ENCODE measurements around the gene HIBADH.

Gene HIBADH

GRCh38 chr7:27491534-27491933 is 171.1 kb downstream of the HIBADH start:
- no peak for DNase-seq (ENCODE audit: low read depth)

- no peak for DNase-seq (ENCODE audit: low read depth)
These were observed 175.2 kb downstream of the HIBADH start for GRCh38 chr7:27487509-27487908.

DNA sequence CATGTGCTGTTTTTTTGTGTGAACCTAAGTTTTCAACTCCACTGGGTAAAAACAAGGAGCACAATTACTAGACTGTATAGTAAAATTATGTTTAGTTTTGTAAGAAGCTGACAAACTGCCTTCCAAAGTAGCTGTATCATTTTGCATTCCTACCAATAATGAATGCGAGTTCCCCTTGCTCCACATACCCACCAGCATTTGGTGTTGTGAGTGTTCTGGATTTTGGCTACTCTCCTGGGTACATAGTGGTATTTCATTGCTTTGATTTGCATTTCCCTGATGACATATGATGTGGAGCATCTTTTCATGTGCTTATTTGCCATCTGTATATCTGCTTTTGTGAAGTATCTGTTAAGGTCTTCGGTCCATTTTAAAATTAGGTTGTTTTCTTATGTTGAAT is 178.2 kb downstream of the HIBADH start:
- DNase-seq (ENCODE audit: low read depth), result no peak

DNA sequence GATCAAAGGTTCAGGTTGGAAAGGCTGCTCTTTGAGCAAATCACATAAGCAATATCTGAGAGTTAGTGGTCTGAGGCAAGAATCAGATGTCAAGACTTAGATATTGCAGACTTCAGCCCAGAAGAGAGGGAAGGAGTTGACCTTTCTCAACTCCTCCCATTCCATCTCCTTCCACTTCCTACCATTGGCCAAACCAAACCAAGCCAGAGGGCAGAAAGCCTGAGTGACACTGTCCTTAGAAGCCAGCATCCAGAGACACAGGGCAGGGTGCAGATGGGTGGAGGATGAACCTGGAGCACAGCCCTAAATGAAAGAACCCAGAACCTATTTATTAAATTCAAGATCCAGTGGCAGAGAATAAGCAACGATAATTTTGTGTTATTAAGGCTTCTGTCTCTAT is 180.5 kb downstream of the HIBADH start:
- DNase-seq (ENCODE audit: low read depth), result no peak

DNA sequence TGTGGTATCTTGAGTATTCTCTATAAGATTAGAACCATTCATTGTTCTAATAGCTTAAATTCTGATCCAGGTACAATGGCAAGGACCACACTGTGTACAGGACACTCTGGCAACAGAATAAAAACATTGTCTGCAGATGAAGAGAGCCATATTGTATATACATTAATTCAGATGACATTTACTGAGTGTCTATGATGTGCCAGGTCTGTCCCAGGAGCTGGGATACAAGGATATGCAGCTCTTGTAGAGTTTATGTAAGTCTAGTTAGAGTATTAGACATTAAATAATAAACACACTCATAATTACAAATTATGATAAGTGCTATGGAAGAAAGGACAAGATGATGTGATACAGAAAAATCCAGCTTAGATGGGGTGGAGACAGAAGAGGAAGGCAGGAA is 184.1 kb downstream of the HIBADH start:
- DNase-seq (ENCODE audit: low read depth), result no peak

DNA sequence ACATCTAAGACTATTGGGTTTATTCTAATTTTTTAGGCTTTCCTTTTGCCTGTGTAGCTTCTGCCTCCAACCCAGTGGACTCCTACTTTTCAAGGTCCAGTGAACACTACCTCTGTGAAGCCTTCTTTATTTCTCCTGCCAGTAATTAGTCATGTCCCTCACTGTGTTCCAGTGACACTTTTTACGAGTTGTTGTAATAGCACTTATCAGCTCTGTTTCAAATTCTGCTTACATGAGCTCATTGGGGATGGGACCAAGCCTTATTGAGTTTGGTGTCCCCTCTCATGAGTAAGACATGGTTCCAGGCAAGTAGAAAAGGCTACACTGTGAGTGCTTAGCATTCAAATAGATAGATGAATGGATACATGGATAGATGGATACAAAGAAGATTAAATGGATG is 184.6 kb downstream of the HIBADH start:
- DNase-seq (ENCODE audit: low read depth), result no peak

- no peak for DNase-seq (ENCODE audit: low read depth)
These were observed 186.2 kb downstream of the HIBADH start for GRCh38 chr7:27476493-27476892.
